Measurements from ENCODE around the gene ZNF775. TPM values are rescaled to one million over a fixed set of nuclear protein-coding genes. Genes with fewer than 3 reads are reported as not detected.

ZNF775 gene
- total RNA-seq, 1 experiment from 2014 or later, result 3.4 TPM

DNA sequence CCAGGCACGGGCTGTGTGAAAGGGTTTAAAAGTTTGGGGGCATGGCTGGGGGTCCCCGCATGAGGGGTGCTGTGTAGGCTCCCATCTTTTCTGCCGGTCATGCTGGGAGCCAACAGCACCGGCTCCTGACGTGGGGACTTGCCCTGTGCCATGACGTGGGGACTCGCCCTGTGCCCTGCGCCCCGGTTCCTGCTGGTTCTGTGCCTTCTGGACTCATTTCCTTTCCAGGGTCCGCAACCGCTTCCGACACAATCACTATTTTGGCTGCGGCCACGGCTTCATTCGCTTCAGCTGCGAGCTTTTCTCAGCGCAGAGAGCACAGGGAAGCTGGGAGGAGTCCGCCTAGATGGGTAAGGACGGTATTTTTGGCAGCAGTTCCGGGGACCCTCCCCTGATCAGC is 63.7 kb downstream of the ZNF775 start:
- Histone ChIP-seq H3K27me3 (ENCODE audit: insufficient read depth, low read depth) (peaks cover 79% of the 10 kb centered on the region), H3F3A (ENCODE audit: insufficient read depth, low read depth) (no peaks in the 10 kb centered on the region), H4K20me1 (ENCODE audit: insufficient read depth) (no peaks in the 10 kb centered on the region), H3K9me3 (ENCODE audit: insufficient read depth, low read depth) (no peaks in the 10 kb centered on the region), H3K36me3 (ENCODE audit: low read depth) (no peaks in the 10 kb centered on the region), H3K79me2 (ENCODE audit: low read depth) (no peaks in the 10 kb centered on the region), H3K4me3 (no peak overlapping the region), H3K27ac (no peak overlapping the region), H3K4me1 (replicated peaks; ENCODE audit: insufficient read depth) (no peaks in the 10 kb centered on the region), H3K4me2 (no peak overlapping the region), H2AFZ (no peak overlapping the region), H3K9me2 (ENCODE audit: insufficient read depth) (no peaks in the 10 kb centered on the region)
- DNase-seq, result no peak
- ChIA-PET CTCF (no interaction called here), POLR2A (ENCODE audit: unreplicated experiment) (no interaction called here)
- intact Hi-C loops (cut with micrococcal nuclease; ENCODE audit: unreplicated experiment), result loop anchor here (10.0 kb wide), 2 partner anchors 672 to 862 kb away; no protein-coding TSS in a partner anchor
- TF ChIP-seq EZH2 (IDR thresholded peaks at IDR 0.05; ENCODE audit: low read depth), result no peak
- TF ChIP-seq, protein P1, sequence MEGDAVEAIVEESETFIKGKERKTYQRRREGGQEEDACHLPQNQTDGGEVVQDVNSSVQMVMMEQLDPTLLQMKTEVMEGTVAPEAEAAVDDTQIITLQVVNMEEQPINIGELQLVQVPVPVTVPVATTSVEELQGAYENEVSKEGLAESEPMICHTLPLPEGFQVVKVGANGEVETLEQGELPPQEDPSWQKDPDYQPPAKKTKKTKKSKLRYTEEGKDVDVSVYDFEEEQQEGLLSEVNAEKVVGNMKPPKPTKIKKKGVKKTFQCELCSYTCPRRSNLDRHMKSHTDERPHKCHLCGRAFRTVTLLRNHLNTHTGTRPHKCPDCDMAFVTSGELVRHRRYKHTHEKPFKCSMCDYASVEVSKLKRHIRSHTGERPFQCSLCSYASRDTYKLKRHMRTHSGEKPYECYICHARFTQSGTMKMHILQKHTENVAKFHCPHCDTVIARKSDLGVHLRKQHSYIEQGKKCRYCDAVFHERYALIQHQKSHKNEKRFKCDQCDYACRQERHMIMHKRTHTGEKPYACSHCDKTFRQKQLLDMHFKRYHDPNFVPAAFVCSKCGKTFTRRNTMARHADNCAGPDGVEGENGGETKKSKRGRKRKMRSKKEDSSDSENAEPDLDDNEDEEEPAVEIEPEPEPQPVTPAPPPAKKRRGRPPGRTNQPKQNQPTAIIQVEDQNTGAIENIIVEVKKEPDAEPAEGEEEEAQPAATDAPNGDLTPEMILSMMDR (conservative IDR thresholded peaks at IDR 0.05), result no peak
- BruUV-seq (replicated peaks), result no TSS peak

- POLR2A ChIA-PET (ENCODE audit: unreplicated experiment), result no interaction called here
- Histone ChIP-seq H3F3A (ENCODE audit: insufficient read depth, low read depth) (no peaks in the 10 kb centered on the region), H3K79me2 (ENCODE audit: low read depth) (no peaks in the 10 kb centered on the region), H3K36me3 (ENCODE audit: low read depth) (no peaks in the 10 kb centered on the region), H3K27me3 (ENCODE audit: insufficient read depth, low read depth) (peaks cover 78% of the 10 kb centered on the region), H3K27ac (no peak overlapping the region), H3K9me2 (ENCODE audit: insufficient read depth) (no peaks in the 10 kb centered on the region), H3K4me3 (no peak overlapping the region), H3K4me2 (no peak overlapping the region), H4K20me1 (ENCODE audit: insufficient read depth) (no peaks in the 10 kb centered on the region), H3K9me3 (ENCODE audit: insufficient read depth, low read depth) (no peaks in the 10 kb centered on the region), H2AFZ (no peak overlapping the region), H3K4me1 (replicated peaks; ENCODE audit: insufficient read depth) (no peaks in the 10 kb centered on the region)
- no peak for DNase-seq
- BruUV-seq (replicated peaks), result no TSS peak
- CTCF ChIA-PET, result no interaction called here
- intact Hi-C loops (cut with micrococcal nuclease; ENCODE audit: unreplicated experiment), result loop anchor here (10.0 kb wide), 2 partner anchors 671 to 861 kb away; no protein-coding TSS in a partner anchor
- no peak for TF ChIP-seq EZH2 (IDR thresholded peaks at IDR 0.05; ENCODE audit: low read depth)
- TF ChIP-seq, protein P1 (conservative IDR thresholded peaks at IDR 0.05), result no peak
These were observed 64.8 kb downstream of the ZNF775 start for GRCh38 chr7:150443793-150444540.

DNA sequence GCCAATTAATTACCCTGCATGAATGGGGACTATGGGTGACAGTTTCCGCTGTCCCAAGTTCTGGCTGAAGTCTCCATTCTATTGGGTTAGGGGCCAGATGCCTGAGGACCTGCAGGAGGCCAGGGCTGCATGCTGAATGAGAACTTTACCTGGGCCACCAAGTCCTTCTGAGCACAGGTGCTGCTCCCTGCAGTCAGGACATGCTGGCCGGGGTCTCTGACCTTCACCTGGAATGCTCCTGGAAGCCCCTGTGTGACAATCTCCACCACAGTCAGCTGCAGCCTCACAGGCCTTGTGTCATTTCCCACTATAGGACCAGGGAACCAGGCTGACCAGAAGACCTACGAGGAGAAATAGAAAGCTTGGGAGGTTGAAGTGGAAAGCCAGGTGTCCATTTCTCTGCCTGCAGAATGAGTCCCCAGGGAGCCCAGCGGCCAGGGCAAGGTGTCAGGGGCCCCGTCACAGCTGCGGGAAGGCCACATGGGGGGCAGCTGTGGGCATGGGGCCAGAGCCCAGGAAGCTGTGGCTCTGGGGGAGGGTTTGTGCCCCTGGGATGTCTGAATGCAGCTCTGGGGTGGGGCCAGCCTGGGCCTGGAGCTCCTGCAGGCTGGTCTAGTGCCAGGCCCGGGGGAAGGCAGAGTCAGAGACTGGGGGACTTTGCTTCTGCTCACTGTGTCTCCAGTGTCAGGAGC is 65.7 kb downstream of the ZNF775 start:
- no peak overlapping the region for H2AFZ ChIP-seq
- ChIA-PET POLR2A (ENCODE audit: unreplicated experiment) (no interaction called here), CTCF (no interaction called here)
- H3K9me3 ChIP-seq (ENCODE audit: insufficient read depth, low read depth), result no peaks in the 10 kb centered on the region
- H3F3A ChIP-seq (ENCODE audit: insufficient read depth, low read depth), result no peaks in the 10 kb centered on the region
- H3K27me3 ChIP-seq (ENCODE audit: insufficient read depth, low read depth), result peaks cover 82% of the 10 kb centered on the region
- no peak overlapping the region for H3K4me3 ChIP-seq
- no peak overlapping the region for H3K4me2 ChIP-seq
- TF ChIP-seq EZH2 (IDR thresholded peaks at IDR 0.05; ENCODE audit: low read depth), result no peak
- TF ChIP-seq, protein P1 (conservative IDR thresholded peaks at IDR 0.05), result no peak
- no peaks in the 10 kb centered on the region for H3K79me2 ChIP-seq (ENCODE audit: low read depth)
- H4K20me1 ChIP-seq (ENCODE audit: insufficient read depth), result no peaks in the 10 kb centered on the region
- DNase-seq, result no peak
- H3K4me1 ChIP-seq (replicated peaks; ENCODE audit: insufficient read depth), result no peaks in the 10 kb centered on the region
- H3K27ac ChIP-seq, result no peak overlapping the region
- intact Hi-C loops (cut with micrococcal nuclease; ENCODE audit: unreplicated experiment), result loop anchor here (5.0 to 10.0 kb wide), 4 partner anchors 312 to 860 kb away; no protein-coding TSS in a partner anchor
- H3K36me3 ChIP-seq (ENCODE audit: low read depth), result no peaks in the 10 kb centered on the region
- no TSS peak for BruUV-seq (replicated peaks)
- no peaks in the 10 kb centered on the region for H3K9me2 ChIP-seq (ENCODE audit: insufficient read depth)
